Ishikawa (cell line): Measurements from ENCODE around the gene GCN1.

Source experiments
- CEBPB ChIP-seq: IDR thresholded peaks from 2 replicates; pipeline ENCODE4 v1.6.1; 2012
- CREB1 ChIP-seq: IDR thresholded peaks from 2 replicates; pipeline ENCODE4 v1.6.1; 2012; ENCODE audit warnings: low read depth
- EGR1 ChIP-seq: IDR thresholded peaks from 2 replicates; pipeline ENCODE4 v1.6.1; 2012
- EP300 ChIP-seq: IDR thresholded peaks from 2 replicates; pipeline ENCODE4 v1.6.1; 2012; ENCODE audit warnings: borderline replicate concordance
- FOXM1 ChIP-seq: IDR thresholded peaks from 2 replicates; pipeline ENCODE4 v1.6.1; 2012; ENCODE audit warnings: low read depth, borderline replicate concordance
- NFIC ChIP-seq: IDR thresholded peaks from 2 replicates; pipeline ENCODE4 v1.6.1; 2012
- RAD21 ChIP-seq: IDR thresholded peaks from 2 replicates; pipeline ENCODE4 v1.6.1; 2012; ENCODE audit warnings: low read depth
- TAF1 ChIP-seq: IDR thresholded peaks from 2 replicates; pipeline ENCODE4 v1.6.1; 2012; ENCODE audit warnings: low read depth, mild to moderate bottlenecking
- TCF12 ChIP-seq: IDR thresholded peaks from 2 replicates; pipeline ENCODE4 v1.6.1; 2012; ENCODE audit warnings: low read depth
- TEAD4 ChIP-seq: IDR thresholded peaks from 2 replicates; pipeline ENCODE4 v1.6.1; 2012
- YY1 ChIP-seq: IDR thresholded peaks from 2 replicates; pipeline ENCODE4 v1.6.1; 2012; ENCODE audit warnings: low read depth
- ZBTB7A ChIP-seq: IDR thresholded peaks from 2 replicates; pipeline ENCODE4 v1.6.1; 2012; ENCODE audit warnings: low read depth
- TF ChIP-seq, protein P1 (sequence below): IDR thresholded peaks from 2 replicates; pipeline ENCODE4 v1.6.1; 2012
- TF ChIP-seq, protein P2 (sequence below): IDR thresholded peaks from 2 replicates; pipeline ENCODE4 v1.6.1; 2012; ENCODE audit warnings: low read depth, mild to moderate bottlenecking
- TF ChIP-seq, protein P3 (sequence below): IDR thresholded peaks from 2 replicates; pipeline ENCODE4 v1.6.1; 2012

Gene GCN1

DNA sequence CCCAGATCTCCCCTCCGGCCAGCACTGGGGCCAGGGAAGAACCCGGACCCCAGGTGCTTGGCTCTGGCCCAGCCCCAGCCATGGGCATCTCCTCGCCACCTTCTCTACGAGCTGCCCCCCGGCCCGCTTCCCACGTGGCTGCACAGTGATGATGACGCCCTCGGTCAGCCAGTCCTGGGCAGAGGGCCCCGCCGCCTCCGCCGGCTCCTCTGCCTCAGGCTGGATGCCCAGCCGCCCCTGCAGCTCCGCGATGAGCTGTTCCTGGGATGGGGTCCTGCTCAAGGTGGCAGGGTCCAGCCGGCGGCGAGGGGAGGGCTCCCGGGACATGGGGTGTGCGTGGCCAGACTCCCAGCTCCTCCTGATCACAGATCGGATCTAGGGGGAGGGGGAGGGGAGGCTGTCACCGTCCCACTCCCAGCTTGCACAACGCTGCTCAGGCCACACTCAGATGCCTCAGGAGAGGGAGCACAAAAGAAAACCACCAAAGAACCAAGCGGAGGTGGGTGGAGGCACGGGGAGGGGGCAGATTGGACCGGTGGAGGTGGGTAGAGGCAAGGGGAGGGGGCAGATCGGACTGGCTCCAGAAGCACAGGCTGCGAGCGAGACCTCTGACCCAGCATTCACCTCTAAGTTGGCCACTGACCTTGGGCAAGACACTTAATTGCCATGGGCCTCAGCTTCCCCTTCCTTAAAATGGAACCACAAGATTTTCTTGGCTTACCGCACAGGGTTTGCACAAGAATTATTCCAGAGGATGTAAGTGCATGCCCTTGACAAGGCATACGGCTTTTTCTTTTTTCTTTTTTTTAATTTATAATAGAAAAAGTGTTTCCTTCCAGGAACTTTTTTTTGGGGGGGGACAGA, 22.5 kb upstream of the GCN1 start:
- no peak for TF ChIP-seq FOXM1
- TF ChIP-seq NFIC = no peak
- TF ChIP-seq EP300 = no peak
- no peak for TF ChIP-seq CEBPB
- TF ChIP-seq TEAD4 = no peak
- TF ChIP-seq TCF12 = no peak
- no peak for TF ChIP-seq TAF1
- TF ChIP-seq EGR1 = no peak
- TF ChIP-seq, protein P1, sequence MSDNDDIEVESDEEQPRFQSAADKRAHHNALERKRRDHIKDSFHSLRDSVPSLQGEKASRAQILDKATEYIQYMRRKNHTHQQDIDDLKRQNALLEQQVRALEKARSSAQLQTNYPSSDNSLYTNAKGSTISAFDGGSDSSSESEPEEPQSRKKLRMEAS = no peak

DNA sequence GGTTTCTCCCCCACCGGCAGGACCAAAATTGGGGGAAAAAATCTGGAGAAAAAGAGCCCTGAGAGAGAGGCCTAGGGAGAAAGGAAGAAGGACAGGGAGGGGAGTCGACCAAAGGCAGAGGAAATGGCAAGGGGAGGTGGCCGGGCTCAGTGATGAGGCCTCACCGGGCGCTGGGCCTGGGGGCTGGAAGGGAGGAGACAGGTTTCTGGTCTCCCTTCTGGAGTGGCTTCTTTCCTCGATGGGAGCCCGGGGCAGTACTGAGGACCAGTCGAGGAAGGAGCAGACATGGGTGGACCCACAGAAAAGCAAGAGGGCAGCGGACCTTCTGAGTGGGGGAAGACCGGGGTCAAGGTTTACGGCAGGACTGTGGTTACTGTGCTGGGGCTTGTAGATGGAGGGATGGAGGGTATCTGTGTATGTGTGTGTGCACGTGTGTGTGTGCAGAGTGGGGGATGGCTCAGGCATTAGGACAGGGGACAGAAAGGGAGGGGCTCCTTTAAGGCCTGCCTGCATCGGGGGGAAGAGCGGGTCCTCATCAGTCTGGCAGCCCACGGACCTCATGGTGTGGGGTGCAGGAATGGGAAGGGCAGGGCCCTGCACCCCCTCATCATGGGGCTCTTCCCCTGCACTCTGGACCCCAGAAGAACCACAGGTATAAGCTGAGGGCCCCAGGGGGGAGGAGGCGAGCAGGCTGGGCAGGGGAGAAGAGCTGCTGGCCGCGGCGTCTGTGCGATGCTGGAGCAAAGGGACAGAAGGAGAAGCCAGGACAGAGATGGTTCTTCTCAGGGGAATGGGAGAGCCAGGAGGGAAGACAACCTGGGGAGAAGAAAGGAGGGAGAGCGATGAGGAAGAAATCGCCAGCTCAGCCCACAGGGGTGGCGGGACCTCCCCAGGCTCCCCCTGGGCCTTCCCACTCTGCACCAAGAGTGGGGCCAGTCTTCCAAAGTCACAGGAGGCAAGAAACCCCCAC, 21.5 kb upstream of the GCN1 start:
- no peak for TF ChIP-seq CEBPB
- TF ChIP-seq RAD21 = no peak
- TF ChIP-seq, protein P1 = no peak
- no peak for TF ChIP-seq EGR1
- no peak for TF ChIP-seq ZBTB7A
- TF ChIP-seq, protein P2, sequence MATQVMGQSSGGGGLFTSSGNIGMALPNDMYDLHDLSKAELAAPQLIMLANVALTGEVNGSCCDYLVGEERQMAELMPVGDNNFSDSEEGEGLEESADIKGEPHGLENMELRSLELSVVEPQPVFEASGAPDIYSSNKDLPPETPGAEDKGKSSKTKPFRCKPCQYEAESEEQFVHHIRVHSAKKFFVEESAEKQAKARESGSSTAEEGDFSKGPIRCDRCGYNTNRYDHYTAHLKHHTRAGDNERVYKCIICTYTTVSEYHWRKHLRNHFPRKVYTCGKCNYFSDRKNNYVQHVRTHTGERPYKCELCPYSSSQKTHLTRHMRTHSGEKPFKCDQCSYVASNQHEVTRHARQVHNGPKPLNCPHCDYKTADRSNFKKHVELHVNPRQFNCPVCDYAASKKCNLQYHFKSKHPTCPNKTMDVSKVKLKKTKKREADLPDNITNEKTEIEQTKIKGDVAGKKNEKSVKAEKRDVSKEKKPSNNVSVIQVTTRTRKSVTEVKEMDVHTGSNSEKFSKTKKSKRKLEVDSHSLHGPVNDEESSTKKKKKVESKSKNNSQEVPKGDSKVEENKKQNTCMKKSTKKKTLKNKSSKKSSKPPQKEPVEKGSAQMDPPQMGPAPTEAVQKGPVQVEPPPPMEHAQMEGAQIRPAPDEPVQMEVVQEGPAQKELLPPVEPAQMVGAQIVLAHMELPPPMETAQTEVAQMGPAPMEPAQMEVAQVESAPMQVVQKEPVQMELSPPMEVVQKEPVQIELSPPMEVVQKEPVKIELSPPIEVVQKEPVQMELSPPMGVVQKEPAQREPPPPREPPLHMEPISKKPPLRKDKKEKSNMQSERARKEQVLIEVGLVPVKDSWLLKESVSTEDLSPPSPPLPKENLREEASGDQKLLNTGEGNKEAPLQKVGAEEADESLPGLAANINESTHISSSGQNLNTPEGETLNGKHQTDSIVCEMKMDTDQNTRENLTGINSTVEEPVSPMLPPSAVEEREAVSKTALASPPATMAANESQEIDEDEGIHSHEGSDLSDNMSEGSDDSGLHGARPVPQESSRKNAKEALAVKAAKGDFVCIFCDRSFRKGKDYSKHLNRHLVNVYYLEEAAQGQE = no peak
- TF ChIP-seq TCF12 = no peak
- no peak for TF ChIP-seq CREB1
- TF ChIP-seq NFIC = no peak
- TF ChIP-seq YY1 = no peak
- TF ChIP-seq FOXM1 = no peak
- TF ChIP-seq EP300 = no peak
- TF ChIP-seq TEAD4 = no peak
- TF ChIP-seq, protein P3, sequence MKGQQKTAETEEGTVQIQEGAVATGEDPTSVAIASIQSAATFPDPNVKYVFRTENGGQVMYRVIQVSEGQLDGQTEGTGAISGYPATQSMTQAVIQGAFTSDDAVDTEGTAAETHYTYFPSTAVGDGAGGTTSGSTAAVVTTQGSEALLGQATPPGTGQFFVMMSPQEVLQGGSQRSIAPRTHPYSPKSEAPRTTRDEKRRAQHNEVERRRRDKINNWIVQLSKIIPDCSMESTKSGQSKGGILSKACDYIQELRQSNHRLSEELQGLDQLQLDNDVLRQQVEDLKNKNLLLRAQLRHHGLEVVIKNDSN = no peak
- no peak for TF ChIP-seq TAF1

DNA sequence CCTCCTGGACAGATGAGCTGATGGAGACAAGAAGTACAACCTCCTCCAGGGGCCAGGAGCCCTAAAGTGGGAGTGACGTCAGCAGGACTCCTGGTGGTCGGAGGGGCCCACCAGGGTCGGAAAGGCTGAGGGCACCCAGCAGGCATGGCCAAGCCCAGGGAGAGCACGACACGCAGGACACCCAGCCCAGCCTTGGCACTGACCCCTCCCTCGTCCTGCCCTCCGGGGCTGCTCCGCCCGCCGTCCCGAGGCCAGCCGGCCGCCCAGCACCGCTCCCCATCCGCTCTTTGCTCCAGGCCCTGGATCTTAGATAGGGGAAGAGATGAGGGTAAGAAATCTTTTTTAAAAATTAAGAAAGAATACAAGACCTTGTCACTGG, 20.8 kb upstream of the GCN1 start:
- TF ChIP-seq, protein P3 = no peak
- TF ChIP-seq YY1 = no peak
- no peak for TF ChIP-seq EP300
- no peak for TF ChIP-seq FOXM1
- no peak for TF ChIP-seq TCF12
- no peak for TF ChIP-seq EGR1
- no peak for TF ChIP-seq TEAD4
- no peak for TF ChIP-seq CEBPB
- no peak for TF ChIP-seq NFIC
- TF ChIP-seq TAF1 = no peak
- TF ChIP-seq, protein P2 = no peak
- TF ChIP-seq, protein P1 = no peak
- TF ChIP-seq ZBTB7A = no peak
- no peak for TF ChIP-seq CREB1
- TF ChIP-seq RAD21 = no peak

DNA sequence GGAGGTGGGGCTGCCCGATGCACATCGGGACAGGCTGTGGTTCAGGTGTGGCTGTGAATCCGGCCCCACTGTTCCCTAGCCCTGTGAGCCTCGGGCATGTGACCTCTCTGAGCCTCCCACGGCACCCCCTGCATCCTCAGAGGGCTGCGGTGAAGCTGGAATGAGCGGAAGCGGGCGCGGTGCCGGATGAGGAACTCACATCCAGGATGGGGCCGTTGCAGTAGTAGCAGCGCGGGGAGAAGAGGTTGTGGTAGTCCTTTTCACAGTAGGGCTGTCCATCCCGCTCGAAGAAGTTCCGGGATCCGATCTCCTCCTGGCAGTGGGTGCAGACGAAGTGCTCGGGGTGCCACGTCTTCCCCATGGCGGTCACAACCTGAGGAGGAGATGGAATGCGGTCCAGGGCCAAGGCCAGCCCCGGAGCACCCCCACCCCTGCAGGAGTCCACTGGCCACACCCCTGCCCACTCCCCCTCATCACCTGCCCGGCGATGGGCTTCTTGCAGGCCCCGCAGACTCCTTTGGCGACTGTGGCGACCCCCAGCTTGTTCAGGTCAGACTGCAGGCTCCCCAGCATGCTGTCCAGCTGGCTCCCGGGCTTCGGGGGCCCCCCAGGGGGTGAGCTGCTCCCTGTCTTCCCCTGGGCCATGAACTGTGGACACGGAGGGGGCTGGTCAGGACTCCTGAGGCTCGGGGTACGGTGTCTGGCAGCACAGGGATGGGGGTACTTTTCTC, 20.3 kb upstream of the GCN1 start:
- TF ChIP-seq, protein P3 = no peak
- TF ChIP-seq NFIC = no peak
- TF ChIP-seq FOXM1 = no peak
- TF ChIP-seq EP300 = no peak
